GM18868 (cell line): ENCODE data around the gene ZNF579.

Experiments used
- ATAC-seq: cut with Tn5 transposase; IDR thresholded peaks from one replicate; pipeline ENCODE4 v1.9.1; 2021; ENCODE audit warnings: mild to moderate bottlenecking, moderate library complexity; ENCODE audit not compliant: unreplicated experiment

The ZNF579 gene, protein sequence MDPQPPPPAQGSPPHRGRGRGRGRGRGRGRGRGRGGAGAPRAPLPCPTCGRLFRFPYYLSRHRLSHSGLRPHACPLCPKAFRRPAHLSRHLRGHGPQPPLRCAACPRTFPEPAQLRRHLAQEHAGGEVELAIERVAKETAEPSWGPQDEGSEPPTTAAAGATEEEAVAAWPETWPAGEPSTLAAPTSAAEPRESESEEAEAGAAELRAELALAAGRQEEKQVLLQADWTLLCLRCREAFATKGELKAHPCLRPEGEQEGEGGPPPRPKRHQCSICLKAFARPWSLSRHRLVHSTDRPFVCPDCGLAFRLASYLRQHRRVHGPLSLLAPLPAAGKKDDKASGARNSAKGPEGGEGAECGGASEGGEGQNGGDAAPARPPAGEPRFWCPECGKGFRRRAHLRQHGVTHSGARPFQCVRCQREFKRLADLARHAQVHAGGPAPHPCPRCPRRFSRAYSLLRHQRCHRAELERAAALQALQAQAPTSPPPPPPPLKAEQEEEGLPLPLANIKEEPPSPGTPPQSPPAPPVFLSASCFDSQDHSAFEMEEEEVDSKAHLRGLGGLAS

GRCh38 chr19:55580628-55581144 lies at the start of gene ZNF579:
ZNF579 (minus strand) TSS chr19:55580848; CDS start chr19:55579639, 1,209 bp downstream.
- ATAC-seq, result no peak

DNA sequence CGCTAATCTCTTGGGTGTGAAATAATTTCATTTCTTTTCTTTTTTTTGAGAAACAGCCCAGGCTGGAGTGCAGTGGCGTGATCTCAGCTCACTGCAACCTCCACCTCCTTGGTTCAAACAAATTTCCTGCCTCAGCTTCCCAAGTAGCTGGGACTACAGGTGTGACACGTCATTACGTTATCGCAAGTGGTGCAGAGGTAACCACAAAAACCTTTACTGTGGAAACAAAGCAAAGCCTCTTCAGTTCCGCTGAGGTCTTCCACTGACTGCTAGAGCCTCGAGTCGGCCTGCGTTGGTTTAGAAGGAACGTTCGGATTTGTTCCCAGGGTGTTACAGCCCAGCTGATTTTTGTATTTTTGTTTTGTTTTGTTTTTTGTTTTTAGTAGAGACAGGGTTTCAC lies 45.7 kb upstream of the ZNF579 start:
- no peak for ATAC-seq

DNA sequence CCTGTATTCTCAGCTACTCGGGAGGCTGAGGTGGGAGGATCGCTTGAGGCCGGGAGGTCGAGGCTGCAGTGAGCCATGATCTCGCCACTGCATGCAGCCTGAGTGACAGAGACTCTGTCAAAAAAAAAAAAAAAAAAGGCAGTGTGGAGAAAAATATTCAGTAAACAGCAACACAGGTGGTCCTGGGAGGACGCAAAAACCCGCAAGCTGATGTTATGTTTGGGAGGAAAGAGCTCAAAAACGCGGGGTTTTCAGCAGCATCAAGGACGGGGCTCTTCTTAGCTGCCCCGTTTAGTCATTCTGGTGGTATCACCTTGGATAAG lies 44.3 kb upstream of the ZNF579 start:
- ATAC-seq, result no peak

DNA sequence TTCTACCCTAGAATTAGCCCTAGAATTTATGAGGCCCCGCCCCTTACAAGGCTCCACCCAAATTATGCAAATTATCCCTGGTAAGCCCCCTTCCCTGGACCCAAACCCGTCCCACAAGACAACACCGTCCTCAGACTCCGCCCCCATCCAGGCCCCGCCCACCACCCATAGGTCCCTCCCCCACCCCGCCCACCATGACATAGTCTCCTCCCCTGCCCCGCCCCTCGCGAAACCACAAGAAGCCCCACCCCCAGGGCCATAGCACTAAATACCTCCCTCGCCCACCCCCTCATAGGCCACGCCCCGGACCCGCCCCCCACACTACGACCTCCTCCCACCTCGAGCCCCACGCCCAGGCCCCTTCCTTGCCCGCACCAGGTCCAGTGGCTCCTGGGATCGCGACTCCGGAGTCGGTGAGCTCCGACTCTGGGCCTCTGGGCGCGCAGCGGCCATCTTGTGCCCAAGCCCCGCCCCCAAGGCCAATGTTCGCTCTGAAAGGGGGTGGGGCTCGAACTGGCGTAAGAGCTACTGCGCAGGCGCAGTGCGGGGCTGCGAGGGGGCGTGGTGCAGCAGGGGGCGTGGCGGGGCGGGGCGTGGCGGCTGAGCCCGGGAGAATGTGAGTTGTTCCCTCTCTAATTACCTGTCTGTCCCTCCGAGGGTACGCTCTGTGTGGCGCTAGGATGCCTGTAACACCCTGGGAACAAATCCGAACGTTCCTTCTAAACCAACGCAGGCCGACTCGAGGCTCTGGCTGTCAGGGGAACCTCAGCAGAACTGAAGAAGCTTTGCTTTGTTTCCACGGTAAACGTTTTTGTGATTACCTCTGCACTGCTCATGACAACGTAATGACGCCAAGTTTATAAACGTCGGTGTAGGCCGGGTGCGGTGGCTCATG lies 43.7 kb upstream of the ZNF579 start, which contains the start of gene ZNF784:
ZNF784 (minus strand) TSS at position 458 of the 895 bp plus-strand sequence; CDS start at position 453, 5 bp downstream.
- ATAC-seq, result no peak

- no peak for ATAC-seq
Observed at GRCh38 chr19:55623561-55623960, 42.9 kb upstream of the ZNF579 start.

- no peak for ATAC-seq
Observed at GRCh38 chr19:55623130-55623529, 42.5 kb upstream of the ZNF579 start.

DNA sequence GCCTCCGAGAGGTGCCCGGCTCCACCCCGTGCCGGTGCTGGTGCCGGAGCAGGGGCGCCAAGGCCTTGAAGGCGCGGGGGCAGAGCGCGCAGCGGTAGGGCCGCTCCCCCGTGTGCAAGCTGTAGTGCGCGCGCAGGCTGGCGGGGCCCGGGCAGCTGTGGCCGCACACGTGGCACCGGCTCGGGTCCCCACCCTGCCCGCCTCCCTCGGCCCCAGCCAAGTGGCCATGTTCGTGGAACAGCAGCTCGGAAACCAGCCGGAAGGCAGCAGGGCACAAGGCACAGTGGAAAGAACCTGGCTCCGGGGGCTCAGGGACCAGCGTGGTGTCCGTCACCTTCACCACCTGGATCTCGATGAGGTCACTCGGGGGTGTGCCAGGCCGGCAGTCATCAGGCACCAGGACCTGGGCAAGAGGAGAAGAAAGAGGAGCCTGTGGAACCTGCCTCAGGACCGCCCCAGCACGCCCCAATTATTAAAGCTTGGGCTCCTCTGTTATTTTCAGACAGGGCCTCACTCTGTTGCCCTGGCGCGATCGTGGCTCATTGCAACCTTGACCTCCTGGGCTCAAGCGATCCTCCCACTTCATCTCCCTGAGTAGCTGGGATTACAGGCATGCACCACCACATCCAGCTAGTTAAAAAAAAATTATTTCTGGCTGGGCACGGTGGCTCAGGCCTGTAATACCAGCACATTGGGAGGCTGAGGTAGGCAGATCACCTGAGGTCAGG lies 41.8 kb upstream of the ZNF579 start:
- ATAC-seq, result no peak

DNA sequence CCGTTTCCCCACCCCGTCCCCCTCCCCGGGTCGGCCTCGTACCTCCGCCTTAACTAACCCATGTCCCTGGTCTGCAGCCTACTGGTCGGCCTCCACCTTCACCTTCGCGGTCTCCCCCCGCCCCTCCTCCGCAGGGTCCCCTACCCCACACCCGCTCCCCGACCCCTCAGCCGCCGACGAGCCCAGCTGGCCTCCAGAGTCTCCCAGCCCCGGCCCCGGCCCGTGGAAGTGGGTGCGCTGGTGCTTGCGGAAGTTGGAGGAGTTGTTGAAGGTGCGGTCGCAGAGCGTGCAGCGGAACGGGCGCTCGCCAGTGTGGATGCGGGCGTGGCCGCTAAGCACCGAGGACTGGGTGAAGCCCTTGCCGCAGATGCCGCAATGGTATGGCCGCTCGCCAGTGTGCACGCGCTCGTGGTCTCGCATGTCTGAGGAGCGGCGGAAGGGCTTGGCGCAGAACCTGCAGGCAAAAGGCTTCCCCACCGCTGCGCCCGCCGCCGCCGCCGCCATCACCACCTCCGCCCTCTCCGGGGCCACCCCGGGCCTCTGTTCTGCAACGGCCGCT lies 41.1 kb upstream of the ZNF579 start:
- no peak for ATAC-seq

- no peak for ATAC-seq
Observed at GRCh38 chr19:55621205-55621672, 40.6 kb upstream of the ZNF579 start.

DNA sequence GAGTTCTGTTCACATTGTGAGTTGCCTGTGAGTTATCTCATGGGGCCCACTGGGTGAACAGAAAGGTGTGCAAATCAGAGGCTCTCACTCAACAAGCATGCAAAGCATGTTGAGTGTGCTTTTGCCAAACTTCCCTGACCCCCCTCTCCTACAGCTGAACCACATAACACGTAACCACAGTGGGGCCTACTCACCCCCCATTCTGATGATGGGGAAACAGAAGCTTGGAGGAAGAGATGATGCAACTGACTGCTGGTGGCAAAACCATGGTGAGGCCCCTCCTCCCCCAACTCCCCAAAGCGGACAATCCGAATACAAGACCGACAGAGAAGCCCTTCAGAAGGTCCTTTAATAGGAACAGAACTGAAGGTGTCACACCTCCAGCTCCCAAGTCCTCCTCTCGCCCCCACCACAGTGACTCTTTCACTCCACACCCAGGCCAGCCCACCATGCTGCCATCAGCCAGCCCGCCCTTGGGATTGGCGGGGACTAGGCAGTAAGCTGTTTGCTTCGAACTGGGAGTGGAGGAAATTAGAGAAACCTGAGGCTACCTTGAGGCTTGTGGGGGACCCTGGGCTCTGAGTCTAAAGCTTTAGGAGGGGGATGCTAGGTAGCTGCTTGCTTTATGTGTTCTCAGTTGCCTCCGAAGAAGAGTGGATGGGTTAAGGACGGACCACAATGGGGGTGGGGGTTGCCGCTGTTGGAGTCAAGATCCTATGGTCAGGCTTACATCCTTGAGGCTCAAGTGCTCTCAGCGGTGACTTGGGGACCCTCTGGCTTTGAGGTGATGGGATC lies 40.0 kb upstream of the ZNF579 start:
- no peak for ATAC-seq

DNA sequence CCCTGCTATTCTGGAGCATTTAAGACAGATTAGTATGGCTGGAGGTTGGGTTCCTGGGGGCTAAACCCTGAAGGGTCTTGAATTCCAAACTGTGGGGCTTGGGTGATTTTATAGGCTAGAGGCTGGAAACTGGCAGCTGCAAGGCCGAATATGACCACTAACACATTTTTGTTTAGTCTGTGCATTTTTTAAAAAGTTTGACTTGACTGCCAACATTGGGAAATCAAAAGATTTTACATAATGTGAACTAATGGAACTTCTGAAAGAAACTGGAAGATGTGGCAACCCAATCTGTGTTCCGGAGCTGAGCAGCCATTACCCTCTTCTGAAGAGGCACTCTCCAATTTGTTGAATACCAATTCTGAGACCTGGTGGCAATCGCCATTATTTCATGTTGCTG lies 38.6 kb upstream of the ZNF579 start:
- no peak for ATAC-seq

DNA sequence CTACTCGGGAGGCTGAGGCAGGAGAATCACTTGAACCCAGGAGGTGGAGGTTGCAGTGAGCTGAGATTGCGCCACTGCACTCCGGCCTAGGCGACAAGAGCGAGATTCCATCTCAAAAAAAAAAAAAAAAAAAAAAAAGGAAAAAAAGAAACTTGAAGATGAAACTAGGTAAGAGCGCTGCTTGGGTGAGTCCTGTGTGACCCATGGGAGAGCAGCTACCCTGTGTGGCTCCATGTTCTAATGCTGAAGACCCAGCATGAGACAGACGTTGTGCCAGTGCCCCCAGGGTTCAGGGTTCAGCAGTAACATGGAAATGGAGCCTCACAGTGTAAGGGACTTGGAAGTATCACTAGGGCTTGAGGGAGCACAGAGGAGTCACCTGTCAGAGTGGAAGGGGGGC lies 37.8 kb upstream of the ZNF579 start:
- no peak for ATAC-seq

DNA sequence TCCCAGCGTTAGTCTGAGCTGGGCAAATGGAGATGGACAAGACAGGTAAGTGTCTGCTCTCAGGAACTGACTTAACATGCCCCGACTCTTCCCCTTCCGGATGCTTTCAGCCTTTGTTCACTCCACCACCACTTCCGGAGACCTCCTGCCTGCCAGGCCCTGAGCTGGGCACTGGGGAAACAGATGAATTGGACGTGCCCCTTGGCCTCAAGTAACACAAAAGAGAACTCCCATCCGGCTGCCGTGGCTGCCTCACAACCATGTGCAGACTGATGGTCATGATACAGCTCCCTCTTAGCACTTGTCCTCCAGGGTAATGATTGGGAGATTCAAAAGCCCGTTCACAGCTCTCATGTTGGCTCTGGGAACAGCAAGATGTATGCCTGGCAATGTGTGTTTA lies 36.8 kb upstream of the ZNF579 start:
- no peak for ATAC-seq

DNA sequence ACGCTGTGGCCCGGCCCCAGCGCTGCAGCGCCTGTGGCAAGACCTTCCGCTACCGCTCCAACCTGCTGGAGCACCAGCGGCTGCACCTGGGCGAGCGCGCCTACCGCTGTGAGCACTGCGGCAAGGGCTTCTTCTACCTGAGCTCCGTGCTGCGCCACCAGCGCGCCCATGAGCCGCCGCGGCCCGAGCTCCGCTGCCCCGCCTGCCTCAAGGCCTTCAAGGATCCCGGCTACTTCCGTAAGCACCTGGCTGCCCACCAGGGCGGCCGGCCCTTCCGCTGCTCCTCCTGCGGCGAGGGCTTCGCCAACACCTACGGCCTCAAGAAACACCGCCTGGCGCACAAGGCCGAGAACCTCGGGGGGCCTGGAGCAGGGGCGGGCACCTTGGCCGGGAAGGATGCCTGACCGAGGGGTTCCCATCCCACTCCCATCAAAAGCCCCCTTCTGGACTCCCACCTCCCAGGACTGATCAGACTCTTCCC lies 35.8 kb upstream of the ZNF579 start:
- no peak for ATAC-seq

- no peak for ATAC-seq
Observed at GRCh38 chr19:55615543-55616394, 35.1 kb upstream of the ZNF579 start.

DNA sequence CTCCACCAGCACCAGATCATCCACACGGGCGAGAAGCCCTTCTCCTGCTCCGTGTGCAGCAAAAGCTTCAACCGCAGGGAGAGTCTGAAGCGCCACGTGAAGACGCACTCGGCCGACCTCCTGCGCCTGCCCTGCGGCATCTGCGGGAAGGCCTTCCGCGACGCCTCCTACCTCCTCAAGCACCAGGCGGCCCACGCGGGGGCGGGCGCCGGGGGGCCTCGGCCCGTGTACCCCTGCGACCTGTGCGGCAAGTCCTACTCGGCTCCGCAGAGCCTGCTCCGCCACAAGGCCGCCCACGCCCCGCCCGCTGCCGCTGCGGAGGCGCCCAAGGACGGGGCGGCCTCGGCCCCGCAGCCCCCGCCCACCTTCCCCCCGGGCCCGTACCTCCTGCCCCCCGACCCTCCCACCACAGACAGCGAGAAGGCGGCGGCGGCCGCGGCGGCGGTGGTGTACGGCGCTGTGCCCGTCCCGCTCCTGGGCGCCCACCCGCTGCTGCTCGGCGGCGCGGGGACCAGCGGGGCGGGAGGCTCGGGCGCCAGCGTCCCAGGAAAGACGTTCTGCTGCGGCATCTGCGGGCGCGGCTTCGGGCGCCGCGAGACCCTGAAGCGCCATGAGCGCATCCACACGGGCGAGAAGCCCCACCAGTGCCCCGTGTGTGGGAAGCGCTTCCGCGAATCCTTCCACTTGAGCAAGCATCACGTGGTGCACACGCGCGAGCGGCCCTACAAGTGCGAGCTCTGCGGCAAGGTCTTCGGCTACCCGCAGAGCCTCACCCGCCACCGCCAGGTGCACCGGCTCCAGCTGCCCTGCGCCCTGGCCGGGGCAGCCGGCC lies 34.3 kb upstream of the ZNF579 start:
- no peak for ATAC-seq

DNA sequence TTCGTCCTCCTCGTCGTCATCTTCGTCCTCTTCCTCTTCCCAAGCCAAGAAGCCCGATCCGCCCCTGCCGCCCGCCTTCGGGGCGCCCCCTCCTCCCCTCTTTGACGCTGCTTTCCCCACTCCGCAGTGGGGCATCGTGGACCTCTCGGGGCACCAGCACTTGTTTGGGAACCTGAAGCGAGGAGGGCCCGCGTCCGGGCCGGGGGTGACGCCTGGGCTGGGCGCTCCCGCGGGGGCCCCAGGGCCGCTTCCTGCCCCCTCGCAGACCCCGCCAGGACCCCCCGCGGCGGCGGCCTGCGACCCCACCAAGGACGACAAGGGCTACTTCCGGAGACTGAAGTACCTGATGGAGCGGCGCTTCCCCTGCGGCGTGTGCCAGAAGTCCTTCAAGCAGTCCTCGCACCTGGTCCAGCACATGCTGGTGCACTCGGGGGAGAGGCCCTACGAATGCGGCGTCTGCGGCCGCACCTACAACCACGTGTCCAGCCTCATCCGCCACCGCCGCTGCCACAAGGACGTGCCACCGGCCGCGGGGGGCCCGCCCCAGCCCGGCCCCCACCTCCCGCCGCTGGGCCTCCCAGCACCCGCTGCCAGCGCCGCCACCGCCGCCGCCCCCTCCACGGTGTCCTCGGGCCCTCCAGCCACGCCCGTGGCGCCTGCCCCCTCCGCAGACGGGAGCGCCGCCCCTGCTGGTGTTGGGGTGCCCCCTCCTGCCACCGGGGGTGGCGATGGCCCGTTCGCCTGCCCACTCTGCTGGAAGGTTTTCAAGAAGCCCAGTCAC lies 33.5 kb upstream of the ZNF579 start:
- ATAC-seq, result no peak
